HG03378 (cell line): ENCODE data around the gene AFAP1.
A peak's percentile ranks its signal among the peaks of the same experiment; 100 is the strongest.

Experiments
- ATAC-seq: cut with Tn5 transposase; IDR thresholded peaks from one replicate; pipeline ENCODE4 v1.9.1; 2021; ENCODE audit warnings: mild to moderate bottlenecking, moderate library complexity; ENCODE audit not compliant: unreplicated experiment

Gene AFAP1

DNA sequence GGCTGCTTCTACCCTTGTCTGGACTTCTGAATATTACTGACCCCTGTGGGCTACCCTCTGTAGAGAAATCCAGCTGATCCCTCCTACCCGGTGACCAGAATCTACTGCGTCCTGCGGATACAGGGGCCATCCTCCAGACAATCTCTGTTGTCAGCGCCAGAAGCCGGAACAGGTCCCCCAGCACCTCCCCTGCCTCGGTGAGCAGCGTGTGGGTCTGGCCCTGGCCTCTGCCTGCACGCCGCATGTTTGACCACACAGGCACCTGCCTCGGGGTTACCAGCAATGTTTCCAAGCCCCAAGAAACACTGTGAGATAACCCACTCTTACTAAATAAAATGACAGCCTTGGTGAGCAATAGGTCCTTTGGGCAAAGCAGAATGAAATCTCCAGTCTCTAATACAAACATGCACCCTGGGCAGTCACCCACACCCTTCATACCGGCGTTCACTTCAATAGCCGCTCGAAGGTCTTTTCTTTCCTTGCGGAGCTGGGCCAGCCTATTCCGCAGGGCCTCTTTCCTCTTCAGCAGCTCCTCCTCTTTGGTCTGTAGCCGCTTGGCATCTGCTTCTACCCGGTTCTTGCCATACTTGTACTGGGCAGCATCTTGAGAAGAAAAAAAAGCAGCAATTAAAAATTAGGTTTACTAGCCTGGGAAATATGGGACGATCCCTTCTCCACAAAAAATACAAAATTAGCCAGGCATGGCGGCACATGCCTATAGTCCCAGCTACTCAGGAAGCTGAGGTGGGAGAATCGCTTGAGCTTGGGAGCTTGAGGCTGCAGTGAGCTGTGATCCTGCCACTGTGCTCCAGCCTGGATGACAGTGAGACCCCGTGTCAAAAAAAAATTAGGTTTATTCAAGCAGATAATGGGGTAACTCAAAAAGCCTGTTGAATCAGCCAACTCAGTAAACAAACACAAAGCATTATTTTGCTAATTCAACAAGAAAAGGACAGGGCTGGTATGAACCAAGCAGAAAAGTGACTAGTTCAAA lies 165.1 kb downstream of the AFAP1 start:
- no peak for ATAC-seq

DNA sequence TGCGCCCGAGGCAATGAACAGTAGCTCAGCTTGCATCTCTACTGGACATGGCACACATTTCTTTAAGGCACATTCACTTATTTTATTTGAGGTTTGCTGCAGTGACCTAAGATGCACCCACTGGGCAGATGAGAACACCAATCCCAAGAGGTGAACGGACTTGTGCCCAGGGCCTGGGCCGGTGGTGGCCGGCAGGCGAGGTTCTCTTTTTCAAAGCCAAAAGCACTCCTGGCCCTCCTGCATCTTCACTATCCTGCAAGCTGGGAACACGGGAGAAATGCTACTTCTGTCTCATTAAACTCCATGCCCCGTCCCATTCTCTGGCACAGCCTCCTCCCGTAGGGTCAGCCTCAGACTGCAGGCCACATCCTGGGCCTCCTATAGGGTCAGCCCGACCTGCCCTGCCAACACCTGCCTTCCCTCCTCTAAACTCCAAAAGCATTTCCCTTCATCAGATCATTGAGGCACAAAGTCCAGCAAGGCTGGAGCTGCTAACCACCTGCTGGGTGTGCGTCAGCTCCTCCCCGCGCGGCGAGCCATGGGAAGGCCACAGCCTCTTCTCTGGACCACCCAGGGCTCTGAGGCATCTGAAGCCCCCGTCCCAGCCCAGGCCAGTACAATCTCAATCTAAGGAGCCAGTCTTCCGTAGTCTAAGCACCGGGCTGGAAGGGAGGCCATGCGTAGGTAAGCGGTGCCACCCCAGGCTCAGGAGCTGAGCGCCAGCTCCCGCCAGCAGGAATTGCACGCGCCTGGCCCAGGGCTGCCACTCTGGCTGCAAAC lies 166.1 kb downstream of the AFAP1 start:
- ATAC-seq = no peak

DNA sequence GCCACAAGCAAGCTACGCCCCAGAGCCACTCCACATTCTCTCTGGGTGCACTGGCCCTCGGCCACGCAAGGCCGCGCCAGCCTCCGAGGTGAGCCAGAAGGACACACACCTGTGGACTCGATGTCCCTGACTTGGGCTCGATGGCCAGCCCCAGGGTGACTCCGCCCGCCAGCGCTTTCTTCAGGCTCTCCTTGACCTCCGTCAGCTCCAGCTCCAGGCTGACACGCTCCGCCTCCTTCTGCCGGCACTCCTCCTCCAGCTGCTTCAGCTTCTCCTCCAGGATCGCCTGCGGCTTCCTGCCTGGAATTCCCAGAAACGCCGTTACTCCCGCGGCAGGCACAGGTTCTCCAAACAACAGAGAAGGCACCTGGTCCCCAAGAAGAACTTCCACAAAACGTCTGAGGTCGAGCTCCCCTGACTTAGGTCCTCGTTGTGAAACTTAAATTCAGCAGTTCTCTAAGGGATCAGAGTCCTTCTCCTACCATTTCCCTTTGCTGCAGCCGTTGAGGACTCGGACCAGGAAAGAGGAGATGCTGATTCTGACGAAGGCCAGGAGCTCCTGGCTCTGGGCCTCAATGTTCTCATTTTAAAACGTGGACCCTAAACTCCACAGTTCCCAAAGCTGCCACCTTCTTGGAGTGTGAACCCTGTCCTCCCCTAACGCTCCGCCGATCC lies 166.8 kb downstream of the AFAP1 start:
- no peak for ATAC-seq

DNA sequence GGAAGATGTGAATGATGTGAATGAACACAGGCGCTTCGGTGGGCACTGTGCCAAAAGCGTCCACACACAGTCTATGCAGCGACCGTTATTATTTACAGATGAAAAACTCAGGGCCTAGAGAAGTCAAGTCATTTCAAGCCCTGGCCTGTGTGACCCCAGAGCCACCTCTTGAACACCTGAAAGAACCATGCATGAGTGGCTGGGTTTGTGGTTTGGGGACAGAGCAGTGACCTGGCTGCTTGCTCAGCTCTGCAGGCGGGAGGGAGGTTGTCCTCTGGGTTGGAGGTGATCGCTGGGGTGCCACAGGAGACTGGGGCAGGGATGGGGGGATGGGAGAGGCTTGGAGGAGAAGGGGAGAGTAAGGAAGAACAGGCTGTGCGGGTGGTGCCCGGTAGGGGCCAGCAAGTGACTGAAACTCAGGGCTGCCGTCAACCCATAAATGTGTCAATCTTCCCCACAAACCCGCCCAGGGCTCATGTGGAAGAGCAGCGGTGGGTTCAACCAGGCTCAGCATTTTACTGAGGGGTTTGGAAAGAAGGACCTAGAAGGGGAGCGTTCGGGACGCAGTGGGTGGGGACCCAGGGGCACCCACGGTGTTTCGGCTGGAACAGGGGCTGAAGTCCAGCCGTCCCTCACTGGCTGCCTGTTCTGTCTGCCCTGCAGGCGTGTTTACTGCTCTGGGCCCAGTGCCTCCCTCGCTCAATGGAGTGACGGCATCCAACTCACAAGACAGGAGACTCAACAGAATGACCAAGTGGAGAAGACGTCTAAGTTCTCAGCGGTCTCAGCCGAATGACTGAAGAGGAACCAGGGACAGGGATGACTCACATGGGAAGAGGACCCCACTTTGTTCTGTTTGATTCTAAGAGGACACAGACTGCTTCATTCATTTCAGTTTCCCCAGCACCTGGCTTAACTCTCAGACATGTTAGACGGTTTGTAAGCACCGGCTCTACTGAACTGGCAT lies 167.8 kb downstream of the AFAP1 start:
- ATAC-seq = peak; percentile 95

DNA sequence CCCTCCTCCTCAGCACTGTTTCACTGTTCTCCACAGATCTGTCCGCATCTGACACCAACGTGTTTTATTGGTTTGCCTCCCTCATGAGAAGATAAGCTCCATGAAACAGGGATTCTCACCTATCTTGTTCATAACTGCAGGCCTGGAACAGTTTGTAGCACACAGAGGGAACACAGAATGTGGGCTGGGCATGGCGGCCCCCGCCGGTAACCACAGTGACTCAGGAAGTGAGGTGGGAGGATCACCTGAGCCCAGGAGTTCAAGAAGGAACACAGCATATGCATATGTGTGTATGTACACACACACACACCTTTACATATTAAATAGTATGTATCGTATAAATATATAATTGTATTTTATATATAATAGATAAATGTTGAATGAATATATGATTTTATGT lies 168.6 kb downstream of the AFAP1 start:
- peak; percentile 20 for ATAC-seq

DNA sequence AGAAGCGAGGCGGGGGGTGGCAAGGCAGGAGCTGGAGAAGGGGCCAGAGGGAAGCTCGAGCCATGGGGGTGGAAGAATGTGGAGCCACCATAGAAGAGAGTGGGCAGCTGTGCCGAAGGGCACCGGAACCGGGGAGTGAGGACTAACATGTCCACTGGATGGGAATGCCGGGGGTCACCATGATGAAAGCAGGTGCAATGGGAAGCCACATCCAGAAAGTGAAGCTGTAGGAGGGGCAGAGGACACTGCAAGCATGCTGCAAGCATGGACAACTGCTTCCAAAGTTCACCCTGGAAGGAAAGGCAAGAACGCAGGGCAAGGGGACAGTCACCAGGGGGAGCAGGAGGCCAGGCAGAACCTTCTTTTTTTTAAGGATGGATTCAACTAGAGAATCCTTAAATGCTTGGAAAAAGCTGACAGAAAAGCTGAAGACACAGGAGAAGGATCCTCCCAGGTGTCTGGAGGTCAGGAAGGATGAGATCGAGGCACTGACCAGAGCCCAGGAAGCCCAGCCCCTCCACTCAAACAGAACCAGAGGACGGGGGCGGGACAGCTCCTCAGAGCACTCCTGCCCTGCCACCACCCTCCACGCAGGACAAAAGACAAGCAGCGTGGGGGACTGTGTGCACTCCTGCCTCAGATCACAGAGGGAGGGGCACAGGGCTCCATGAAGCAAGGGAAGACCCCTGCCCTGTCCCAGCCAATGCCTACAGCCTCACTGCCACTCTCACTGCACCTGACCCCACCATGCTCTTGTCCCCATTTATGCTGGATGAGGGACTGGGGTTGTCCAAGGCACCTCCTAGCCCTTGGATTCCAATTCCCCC lies 169.2 kb downstream of the AFAP1 start:
- no peak for ATAC-seq

DNA sequence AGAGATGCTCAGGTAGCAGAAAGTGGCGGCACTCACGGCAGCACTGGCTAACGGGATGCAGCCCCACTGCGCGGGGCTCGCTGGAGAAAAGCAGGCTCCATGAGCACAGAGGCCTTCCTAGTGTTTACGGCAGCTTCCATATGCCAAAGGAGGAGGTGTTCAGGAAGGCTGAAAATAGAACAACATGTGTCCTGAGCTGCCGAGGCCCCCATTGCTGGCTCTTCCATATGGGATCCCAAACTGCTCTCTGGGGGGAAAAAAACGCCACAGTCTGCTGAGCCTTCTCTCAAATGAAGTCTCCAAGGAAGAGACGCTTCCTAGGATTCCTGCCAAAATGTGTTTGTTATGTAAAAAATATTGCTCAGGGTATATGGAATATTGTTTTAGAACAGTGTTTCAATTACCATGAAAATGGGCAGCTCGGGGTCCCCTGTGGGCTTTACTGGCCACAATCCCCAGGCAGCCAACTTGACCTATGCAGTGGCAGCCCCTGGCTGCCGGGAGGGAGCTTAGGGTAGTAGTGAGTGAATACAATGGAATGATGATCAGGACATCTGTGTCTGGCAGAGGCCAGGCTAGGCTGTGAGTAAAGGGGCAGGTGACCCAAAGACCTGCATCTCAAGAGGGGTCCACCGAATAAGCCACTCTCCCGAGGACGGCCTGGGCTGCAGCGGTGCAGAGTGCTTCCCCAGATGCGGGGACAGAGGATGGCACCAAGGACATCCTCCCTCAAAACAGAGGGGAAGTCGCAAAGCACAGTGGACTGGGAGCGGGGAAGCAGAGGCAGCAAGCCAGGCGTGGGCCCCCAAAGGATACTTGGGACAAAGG lies 170.1 kb downstream of the AFAP1 start:
- no peak for ATAC-seq

DNA sequence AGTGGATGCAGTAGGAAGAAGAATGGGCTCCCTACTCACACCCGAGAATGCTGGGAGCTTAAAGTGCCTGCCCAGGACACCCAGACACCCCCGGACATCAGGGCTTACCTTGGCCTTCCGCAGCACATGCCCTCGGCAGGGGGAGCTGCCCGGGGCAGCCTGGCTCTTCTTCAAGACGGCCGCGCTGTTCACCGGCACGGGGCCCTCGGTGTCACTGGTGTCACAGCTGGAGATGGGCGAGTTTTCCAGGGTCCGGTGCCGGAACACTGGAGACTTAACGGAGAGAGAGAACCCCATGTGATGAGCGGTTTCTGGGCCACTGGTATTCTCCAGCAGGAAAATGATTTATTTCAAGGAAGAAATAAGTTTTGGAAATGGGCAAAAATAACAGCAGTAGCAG lies 170.9 kb downstream of the AFAP1 start:
- ATAC-seq = no peak

DNA sequence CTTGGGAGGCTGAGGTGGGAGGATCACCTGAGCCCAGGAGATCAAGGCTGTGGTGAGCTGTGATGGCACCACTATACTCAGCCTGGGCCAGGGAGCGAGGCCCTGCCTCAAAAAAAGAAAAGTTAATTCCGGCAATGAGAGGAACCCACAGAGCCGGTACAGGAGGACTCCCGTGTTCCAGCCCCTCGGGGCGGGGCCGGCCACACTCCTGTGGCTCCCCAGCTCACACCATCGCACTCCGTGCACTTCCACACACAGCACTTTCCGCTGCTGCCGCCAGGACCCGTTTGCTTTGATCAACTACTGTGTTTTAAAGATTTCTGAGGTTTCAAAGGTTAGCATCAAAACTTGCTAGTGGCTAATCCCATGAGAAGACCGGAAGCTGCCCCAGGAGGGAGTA lies 171.7 kb downstream of the AFAP1 start:
- ATAC-seq = no peak

DNA sequence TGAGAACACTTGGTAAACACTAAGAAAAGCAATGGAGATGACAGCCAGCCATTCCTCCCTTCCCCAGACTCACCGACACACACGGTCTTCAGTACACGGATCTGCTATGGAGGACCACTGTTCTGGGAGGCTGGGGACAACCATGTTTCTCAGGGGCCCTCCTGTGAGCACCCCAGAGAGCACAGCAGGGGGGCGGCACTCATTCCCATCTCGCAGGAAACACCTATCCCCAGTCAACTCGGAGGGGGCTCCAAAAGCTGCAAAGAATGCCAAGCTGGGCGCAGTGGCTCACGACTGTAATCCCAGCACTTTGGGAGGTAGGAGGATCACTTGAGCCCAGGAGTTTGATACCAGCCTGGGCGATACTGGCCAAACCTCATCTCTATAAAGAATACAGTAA lies 172.1 kb downstream of the AFAP1 start:
- ATAC-seq = no peak

DNA sequence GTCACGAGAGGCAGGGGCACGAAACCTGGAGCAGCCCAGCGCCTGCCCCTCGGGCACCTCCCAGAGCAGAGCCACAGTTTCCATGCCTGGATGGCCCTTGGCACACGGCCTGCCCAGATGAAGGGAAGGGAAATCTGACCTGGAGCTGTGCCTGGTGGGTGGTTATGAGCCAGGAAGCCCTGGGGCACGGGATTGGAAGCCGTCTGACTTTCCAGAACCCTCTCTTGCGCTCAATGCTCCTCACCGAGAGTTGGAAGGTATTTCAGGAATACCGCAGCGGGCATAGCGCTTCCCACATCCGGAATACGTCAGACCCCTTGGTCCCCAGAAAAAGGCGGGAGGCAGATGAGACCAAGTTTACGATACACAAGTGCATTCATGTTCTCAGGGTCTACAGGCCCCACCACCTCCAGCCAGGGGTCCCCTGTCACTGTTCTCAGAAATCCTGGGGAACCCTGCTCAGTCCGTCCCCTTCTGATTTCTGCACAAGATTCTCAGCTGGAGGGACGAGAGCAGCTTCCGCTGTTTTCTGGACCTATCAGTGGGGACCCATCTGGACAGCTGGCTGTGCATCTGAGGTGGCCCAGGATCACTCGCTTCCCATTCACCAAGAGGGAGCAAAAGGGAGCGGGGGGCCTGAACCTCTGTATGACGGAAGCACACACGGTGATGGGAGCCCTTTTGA lies 172.9 kb downstream of the AFAP1 start:
- ATAC-seq = no peak

DNA sequence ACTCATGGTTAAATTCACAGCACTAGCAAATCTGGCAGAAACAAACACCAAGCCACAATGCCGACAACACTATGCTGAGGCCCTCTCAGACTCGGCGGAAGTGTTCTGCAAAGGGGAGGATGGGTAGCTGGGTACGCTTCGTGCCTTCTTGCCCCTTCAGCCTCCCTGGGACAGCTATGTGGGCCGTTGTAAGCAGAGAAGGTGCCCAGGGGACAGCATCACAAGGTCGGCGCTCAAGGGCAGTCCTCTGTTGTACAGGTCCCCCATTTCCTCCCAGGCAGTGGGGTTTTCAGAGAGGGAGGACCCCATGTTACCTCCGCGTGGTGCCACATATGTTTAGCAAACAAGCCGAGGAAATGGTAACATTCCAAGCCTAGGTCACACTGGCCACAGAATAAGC lies 173.6 kb downstream of the AFAP1 start:
- ATAC-seq = no peak

DNA sequence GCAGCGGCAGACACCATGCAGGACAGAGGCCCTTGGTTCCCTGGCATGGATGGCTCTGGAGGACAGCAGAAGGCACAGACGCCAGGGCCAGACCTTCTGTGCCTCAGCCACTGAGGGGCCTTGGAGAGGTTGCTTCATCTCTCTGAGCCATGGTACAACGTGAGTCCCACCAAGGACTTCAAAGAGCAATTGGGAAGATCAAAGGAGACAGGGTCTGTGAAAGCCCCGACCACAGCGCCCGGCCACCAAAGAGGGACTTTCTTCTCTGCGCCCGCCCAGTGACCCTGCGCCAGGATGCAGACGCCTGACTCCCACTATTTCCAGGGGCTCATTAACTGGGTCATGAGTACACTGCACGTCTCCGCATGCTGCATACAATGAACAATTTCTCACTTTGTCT lies 174.0 kb downstream of the AFAP1 start:
- no peak for ATAC-seq

DNA sequence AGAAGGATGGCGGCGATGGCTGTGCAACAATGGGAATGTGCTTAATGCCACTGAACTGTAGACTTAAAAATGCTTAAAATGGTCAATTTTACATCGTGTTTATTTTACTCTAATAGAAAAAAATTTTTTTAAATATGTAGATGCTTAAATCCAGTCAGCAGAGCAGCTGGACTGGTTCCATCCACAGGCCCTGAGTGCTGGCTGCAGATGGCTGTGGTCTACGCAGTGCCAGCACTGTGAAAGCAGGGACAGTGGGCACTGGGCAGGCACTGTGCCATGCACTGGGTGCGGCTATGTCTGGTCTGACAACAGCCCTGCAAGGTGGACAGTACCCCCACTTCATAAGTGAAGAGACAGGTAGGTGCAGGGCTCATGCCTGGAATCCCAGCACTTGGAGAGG lies 175.2 kb downstream of the AFAP1 start:
- no peak for ATAC-seq

DNA sequence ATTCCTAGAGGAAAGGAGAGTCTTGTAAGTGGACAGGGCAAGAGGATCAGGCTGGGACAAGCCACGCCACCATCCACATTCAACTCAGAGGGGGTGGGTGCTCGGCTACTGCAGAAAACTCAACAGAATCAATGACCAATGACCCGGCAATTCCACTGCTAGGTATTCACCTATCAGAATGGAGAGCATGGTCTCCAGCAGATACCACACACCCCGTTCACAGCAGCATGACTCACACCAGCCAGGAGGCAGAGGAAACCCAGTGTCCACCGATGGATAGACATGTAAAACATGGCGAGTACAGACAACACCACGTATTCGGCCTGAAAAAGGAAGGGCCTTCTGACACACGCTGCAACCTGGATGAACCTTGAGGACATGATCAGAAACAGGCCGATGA lies 175.9 kb downstream of the AFAP1 start:
- no peak for ATAC-seq

DNA sequence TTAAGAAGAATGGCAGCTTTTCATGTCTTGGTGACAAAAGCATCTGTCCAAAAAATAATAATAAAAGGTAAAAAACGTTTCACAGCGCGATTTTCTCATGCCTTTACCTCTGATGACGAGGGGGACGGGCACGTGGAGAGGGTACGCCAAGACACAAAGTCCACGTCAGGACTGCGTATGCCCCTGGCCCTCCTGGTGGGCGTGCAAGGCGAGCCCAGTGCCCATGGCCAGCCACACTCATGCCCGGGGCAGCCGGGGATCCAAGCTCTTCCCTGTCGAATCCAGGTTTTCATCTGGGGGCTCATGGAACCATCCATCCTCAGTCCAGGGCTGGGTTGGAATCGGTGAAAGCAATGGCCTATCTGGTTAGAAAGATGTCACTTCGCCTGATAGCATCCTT lies 176.6 kb downstream of the AFAP1 start:
- no peak for ATAC-seq

DNA sequence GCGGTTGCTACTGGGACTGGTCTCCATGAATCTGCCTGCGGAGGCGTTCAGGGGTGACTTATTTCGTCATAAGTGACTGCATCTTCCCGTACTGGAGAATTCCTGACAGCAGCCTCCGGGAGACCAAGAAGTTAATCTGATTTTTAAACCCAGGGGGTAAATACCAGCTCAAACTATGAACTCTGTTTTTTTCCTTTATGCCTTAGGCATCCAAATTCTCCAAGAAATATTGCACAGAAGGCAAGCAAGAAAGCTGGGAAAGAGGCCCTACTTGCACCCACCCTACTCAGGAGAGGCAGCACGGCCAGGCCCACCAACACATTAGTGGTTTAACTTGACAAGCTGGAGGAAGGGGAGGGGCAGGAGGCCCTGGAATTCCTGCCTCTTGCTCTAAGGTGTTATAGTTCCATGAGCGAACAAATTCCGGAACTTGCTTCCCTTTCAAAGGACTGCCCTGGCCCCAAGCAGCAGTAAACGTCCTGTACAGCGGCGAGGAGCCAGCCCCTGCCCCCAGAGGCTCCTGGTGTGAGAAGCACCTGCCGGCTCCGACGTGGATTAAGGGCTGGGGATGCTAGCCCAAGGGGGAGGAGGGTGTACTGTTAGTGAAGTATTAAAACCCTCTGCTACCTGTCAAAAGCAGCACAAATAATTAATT lies 177.2 kb downstream of the AFAP1 start:
- no peak for ATAC-seq
